Nephron progenitor cell (in vitro differentiated cells): ENCODE data around the gene ATP1A3.
"Not testable (repeated sequence)": the region's sequence is repeated elsewhere in the genome, so short reads cannot be mapped to it uniquely, and the experiment has no call there.

Source experiments
- DNase-seq: peaks from one replicate; pipeline ENCODE4 v3.0.0; 2021
- H3K27ac Mint-ChIP-seq: 2 replicates; pipeline ENCODE4 v1.8.0; 2021; ENCODE audit warnings: mild to moderate bottlenecking, moderate library complexity, mixed read lengths
- H3K27me3 Mint-ChIP-seq: 2 replicates; pipeline ENCODE4 v1.8.0; 2021; ENCODE audit warnings: mild to moderate bottlenecking, low read depth, mixed read lengths; ENCODE audit not compliant: poor library complexity
- H3K36me3 Mint-ChIP-seq: 2 replicates; pipeline ENCODE4 v1.8.0; 2021; ENCODE audit warnings: low read depth, mixed read lengths
- H3K4me1 Mint-ChIP-seq: 2 replicates; pipeline ENCODE4 v1.8.0; 2021; ENCODE audit warnings: mixed read lengths
- H3K4me3 Mint-ChIP-seq: 2 replicates; pipeline ENCODE4 v1.8.0; 2021; ENCODE audit warnings: mild to moderate bottlenecking, moderate library complexity, mixed read lengths
- H3K9me3 Mint-ChIP-seq: 2 replicates; pipeline ENCODE4 v1.8.0; 2021; ENCODE audit warnings: mild to moderate bottlenecking, moderate library complexity, mixed read lengths
- TF ChIP-seq, protein P1 (sequence below): fragments of 200-600 bp; sonication (generic); IDR thresholded peaks from 2 replicates; pipeline ENCODE4 v1.5.0; 2021; ENCODE audit warnings: antibody characterized with exemption

ATP1A3 gene

DNA sequence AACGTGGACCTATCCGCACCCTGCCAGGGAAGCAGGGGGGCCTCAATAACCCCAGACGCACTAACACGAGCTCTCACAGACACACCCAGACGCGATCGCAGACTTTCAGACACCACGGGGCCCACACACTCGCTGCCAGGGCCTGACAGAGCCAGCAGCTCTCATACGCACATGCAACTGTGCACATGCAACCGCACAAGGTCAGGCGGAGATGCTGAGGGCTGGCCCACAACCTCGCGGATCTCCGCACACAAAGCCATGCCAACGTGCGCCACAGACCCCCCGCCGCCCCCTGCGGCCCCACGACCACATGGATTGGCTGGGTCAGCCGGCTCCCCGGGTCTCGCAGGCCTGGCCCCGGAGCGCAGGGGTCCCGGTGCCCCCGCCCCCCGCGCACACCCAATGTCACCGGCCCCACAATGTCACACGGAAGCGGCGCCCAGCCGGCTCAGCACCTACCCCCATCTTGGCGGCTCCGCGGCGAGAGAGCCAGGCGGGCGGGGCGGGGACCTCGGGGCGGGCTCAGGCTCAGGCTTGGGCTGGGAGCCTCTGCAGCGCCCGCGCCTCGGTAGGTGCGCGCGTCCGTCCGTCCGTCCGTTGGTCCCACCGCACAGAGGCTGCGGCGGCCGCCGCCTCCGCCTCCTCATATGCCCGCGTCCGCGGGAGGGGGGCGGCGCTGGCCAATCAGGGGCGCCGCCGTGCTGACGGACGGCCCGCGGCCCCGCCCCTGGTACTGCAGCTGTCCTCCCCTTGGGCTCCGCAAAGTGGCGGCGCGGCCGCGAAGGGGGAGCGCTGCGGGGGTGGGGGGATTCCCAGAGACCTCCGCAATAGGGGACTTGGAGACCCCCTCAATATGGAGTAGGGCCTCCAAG lies at the start of gene ATP1A3:
TSS of gene ATP1A3 (minus strand) at position 619 of the 872 bp plus-strand sequence. CDS start at position 465, 154 bp downstream.
- Mint-ChIP-seq H3K27ac (no peak within 1 kb of the TSS), H3K9me3 (no peaks in the 10 kb centered on the region), H3K36me3 (no peaks in the 10 kb centered on the region), H3K4me3 (peak within 1 kb of the TSS; percentile 76), H3K27me3 (peaks cover 63% of the 10 kb centered on the region), H3K4me1 (peaks cover 26% of the 10 kb centered on the region)
- peak; percentile 74 for DNase-seq
- TF ChIP-seq, protein P1, sequence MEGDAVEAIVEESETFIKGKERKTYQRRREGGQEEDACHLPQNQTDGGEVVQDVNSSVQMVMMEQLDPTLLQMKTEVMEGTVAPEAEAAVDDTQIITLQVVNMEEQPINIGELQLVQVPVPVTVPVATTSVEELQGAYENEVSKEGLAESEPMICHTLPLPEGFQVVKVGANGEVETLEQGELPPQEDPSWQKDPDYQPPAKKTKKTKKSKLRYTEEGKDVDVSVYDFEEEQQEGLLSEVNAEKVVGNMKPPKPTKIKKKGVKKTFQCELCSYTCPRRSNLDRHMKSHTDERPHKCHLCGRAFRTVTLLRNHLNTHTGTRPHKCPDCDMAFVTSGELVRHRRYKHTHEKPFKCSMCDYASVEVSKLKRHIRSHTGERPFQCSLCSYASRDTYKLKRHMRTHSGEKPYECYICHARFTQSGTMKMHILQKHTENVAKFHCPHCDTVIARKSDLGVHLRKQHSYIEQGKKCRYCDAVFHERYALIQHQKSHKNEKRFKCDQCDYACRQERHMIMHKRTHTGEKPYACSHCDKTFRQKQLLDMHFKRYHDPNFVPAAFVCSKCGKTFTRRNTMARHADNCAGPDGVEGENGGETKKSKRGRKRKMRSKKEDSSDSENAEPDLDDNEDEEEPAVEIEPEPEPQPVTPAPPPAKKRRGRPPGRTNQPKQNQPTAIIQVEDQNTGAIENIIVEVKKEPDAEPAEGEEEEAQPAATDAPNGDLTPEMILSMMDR = no peak

DNA sequence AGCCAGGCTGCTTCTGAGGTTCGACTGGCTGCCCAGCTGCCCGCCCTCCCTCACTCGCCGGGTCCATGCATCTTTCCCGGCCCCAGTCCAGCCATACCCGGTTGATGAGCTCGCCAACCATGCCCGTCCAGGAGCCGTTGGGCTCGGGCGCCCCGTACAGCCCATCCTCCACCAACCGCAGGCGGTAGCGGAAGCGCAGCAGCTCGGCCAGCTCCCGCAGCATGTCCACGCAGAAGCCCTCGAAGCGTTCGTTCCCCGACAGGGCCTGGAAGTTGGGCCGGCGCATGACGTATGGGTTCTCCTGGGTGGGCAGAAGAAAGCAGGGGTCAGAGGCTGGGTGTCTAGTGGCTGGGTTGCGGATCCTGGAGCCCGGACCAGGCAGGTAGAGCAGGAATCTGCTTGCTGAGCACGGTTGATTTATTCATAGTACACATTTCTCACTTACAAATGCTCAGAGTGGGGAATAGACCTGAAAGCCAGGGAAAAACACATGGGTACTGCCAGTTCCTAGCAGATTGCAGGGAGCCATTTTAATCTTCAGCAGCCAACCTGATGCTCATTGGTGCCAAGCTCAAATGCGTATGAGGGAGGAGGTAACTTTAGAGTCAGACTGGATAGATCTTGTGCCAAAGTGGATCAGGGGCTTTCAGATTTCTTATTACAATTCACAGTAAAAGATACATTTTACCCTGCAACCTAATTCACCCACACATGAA lies 48.6 kb upstream of the ATP1A3 start:
- H3K4me1 Mint-ChIP-seq = peaks cover 11% of the 10 kb centered on the region
- H3K27me3 Mint-ChIP-seq = peaks cover 9% of the 10 kb centered on the region
- no peaks in the 10 kb centered on the region for H3K9me3 Mint-ChIP-seq
- no peak for DNase-seq
- no peak overlapping the region for H3K27ac Mint-ChIP-seq
- TF ChIP-seq, protein P1 = no peak
- H3K4me3 Mint-ChIP-seq = no peak overlapping the region
- H3K36me3 Mint-ChIP-seq = no peaks in the 10 kb centered on the region

DNA sequence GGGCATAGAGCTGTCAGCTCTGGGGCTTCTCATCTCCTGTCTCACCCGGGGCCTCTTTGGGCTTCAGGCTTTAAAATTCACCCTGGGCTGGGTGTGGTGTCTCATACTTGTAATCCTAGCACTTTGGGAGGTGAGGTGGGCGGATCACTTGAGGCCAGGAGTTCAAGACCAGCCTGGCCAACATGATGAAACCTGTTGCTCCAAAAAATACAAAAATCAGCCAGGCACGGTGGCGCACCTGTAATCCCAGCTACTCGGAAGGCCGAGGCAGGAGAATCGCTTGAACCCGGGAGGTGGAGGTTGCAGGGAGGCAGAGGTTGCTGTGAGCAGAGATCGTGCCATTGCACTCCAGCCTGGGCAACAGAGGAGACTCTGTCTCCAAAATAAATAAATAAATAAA lies 46.5 kb upstream of the ATP1A3 start:
- not testable (repeated sequence) for H3K9me3 Mint-ChIP-seq, H3K36me3 Mint-ChIP-seq, DNase-seq, H3K4me3 Mint-ChIP-seq, H3K27me3 Mint-ChIP-seq, H3K27ac Mint-ChIP-seq
- peaks cover 14% of the 10 kb centered on the region for H3K4me1 Mint-ChIP-seq

DNA sequence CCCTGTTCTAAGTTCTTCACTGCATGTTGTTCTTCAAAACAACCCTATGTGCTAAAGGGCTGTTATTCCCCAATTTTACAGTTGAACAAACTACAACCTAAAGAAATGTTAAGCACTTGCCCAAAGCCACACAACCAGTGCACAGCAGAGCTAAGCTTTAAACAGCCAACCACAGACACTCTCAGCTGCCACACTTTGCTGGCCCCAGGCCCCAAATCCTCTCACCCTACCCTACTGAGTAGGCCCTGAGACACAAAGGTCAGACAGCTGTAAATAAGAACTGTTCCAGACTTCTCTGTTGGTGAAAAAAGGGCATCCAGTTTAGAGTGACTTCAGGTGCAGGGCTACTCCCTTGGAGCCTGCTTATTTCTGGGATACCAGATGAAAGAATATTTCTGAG lies 46.0 kb upstream of the ATP1A3 start:
- peaks cover 14% of the 10 kb centered on the region for H3K4me1 Mint-ChIP-seq
- H3K4me3 Mint-ChIP-seq = no peak overlapping the region
- no peak for DNase-seq
- H3K36me3 Mint-ChIP-seq = no peaks in the 10 kb centered on the region
- H3K9me3 Mint-ChIP-seq = no peaks in the 10 kb centered on the region
- H3K27me3 Mint-ChIP-seq = peaks cover 8% of the 10 kb centered on the region
- no peak overlapping the region for H3K27ac Mint-ChIP-seq
- TF ChIP-seq, protein P1 = no peak

DNA sequence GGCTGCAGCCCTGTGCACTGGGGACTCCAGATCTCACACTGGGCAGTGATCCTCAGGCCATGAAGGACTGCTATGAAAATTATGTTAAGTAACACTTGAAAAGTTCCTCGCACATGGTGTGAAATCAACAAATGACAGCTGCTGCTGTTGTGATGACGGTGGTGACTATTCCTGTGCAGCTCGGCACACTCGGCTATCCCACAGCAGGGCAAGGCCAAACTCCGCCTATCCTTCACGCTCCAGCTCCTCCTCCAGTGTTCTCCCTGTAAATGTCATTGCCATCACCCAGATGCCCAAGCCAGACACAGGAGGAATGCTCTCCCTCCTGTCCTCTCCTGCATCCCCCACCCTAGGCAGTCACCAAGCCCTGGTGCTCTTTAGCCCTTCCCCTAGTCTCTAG lies 44.6 kb upstream of the ATP1A3 start:
- H3K36me3 Mint-ChIP-seq = no peaks in the 10 kb centered on the region
- H3K4me1 Mint-ChIP-seq = peaks cover 24% of the 10 kb centered on the region
- H3K27me3 Mint-ChIP-seq = peaks cover 11% of the 10 kb centered on the region
- H3K4me3 Mint-ChIP-seq = no peak overlapping the region
- H3K9me3 Mint-ChIP-seq = no peaks in the 10 kb centered on the region
- TF ChIP-seq, protein P1 = no peak
- H3K27ac Mint-ChIP-seq = no peak overlapping the region
- DNase-seq = no peak

DNA sequence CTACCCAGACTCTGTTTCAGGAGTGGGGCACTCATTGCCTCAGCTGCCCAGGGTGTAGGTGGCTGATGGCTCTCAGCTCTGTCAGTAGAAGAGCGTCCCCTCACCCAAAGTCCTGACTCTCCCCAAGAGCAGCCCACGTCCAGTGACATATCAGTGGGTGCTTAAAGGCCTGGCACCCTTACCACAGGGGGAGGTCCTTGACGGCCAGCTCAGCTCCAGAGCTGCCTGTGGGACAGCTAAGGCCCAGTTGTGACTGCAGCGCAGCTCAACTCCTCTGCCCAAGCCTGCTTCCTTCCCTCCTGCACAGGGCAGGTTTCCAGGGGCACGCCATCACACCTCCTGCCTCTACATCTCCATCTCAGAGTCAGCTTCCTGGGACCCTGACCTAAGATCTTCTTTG lies 43.6 kb upstream of the ATP1A3 start:
- Mint-ChIP-seq H3K27ac (no peak overlapping the region), H3K9me3 (no peaks in the 10 kb centered on the region), H3K4me1 (peaks cover 27% of the 10 kb centered on the region)

More for the DNA sequence above, 43.6 kb upstream of the ATP1A3 start:
- Mint-ChIP-seq H3K27me3 (peaks cover 9% of the 10 kb centered on the region), H3K36me3 (no peaks in the 10 kb centered on the region), H3K4me3 (no peak overlapping the region)
- TF ChIP-seq, protein P1 = no peak
- no peak for DNase-seq
